ENCODE data around the gene RTN1. TPM values are rescaled to one million over a fixed set of nuclear protein-coding genes. Genes with fewer than 3 reads are reported as not detected.
"Not testable (repeated sequence)": the region's sequence is repeated elsewhere in the genome, so short reads cannot be mapped to it uniquely, and the experiment has no call there.

Gene RTN1
- total RNA-seq, 1 experiment from 2014 or later, result not detected

GRCh38 chr14:59704054-59704645, 166.4 kb downstream of the RTN1 start:
- DNase-seq (ENCODE audit: low spot score), result no peak

- DNase-seq (ENCODE audit: low spot score), result no peak
Measured at GRCh38 chr14:59699442-59699841, 171.1 kb downstream of the RTN1 start.

GRCh38 chr14:59698793-59699192, 171.8 kb downstream of the RTN1 start:
- DNase-seq (ENCODE audit: low spot score), result no peak

- no peak for DNase-seq (ENCODE audit: low spot score)
Measured at GRCh38 chr14:59695198-59695597, 175.4 kb downstream of the RTN1 start.

GRCh38 chr14:59691266-59691665, 179.3 kb downstream of the RTN1 start:
- DNase-seq (ENCODE audit: low spot score), result no peak

- no peak for DNase-seq (ENCODE audit: low spot score)
Measured at GRCh38 chr14:59690426-59690825, 180.2 kb downstream of the RTN1 start.

- DNase-seq (ENCODE audit: low spot score), result peak; percentile 53
Measured at GRCh38 chr14:59688224-59689170, 182.1 kb downstream of the RTN1 start.

- DNase-seq (ENCODE audit: low spot score), result no peak
Measured at GRCh38 chr14:59687663-59688062, 182.9 kb downstream of the RTN1 start.

GRCh38 chr14:59679872-59680271, 190.7 kb downstream of the RTN1 start:
- DNase-seq (ENCODE audit: low spot score), result no peak

- no peak for DNase-seq (ENCODE audit: low spot score)
Measured at GRCh38 chr14:59678352-59678751, 192.2 kb downstream of the RTN1 start.

- no peak for DNase-seq (ENCODE audit: low spot score)
Measured at GRCh38 chr14:59677771-59678231, 192.8 kb downstream of the RTN1 start.

- no peak for DNase-seq (ENCODE audit: low spot score)
Measured at GRCh38 chr14:59675394-59675793, 195.2 kb downstream of the RTN1 start.

- DNase-seq (ENCODE audit: low spot score), result no peak
Measured at GRCh38 chr14:59664741-59665140, 205.8 kb downstream of the RTN1 start.

- DNase-seq (ENCODE audit: low spot score), result no peak
Measured at GRCh38 chr14:59657769-59658168, 212.8 kb downstream of the RTN1 start.

- DNase-seq (ENCODE audit: low spot score), result no peak
Measured at GRCh38 chr14:59656473-59656872, 214.1 kb downstream of the RTN1 start.

GRCh38 chr14:59654131-59654530, 216.4 kb downstream of the RTN1 start:
- DNase-seq (ENCODE audit: low spot score), result not testable (repeated sequence)

- not testable (repeated sequence) for DNase-seq (ENCODE audit: low spot score)
Measured at GRCh38 chr14:59646832-59647231, 223.7 kb downstream of the RTN1 start.

GRCh38 chr14:59638885-59639284, 231.7 kb downstream of the RTN1 start:
- DNase-seq (ENCODE audit: low spot score), result no peak

- DNase-seq (ENCODE audit: low spot score), result no peak
Measured at GRCh38 chr14:59634617-59635016, 236.0 kb downstream of the RTN1 start.

- DNase-seq (ENCODE audit: low spot score), result no peak
Measured at GRCh38 chr14:59633486-59633885, 237.1 kb downstream of the RTN1 start.

- DNase-seq (ENCODE audit: low spot score), result peak; percentile 7
Measured at GRCh38 chr14:59632381-59632780, 238.2 kb downstream of the RTN1 start.

GRCh38 chr14:59631237-59631636, 239.3 kb downstream of the RTN1 start:
- no peak for DNase-seq (ENCODE audit: low spot score)
